ENCODE data around the gene SLC22A6.

The SLC22A6 gene

DNA sequence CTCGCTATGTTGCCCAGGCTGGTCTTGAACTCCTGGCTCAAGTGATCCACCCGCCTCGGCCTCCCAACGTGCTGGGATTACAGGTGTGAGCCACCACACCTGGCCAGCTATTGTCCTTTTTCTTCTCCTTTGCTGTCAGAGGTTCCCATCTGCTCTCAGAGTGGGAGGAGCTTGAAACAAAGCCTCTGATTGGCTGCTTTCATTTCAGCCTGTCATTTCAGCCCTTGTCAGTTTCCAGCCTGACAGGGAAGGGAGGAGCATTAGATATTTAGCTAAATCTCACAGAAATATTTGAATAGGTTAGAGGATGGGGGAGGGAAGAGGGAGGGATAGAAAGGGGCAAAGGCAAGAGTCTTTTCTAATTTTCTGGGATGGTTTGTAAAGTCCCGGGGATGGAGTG lies 8.7 kb downstream of the SLC22A6 start:
- Histone ChIP-seq H4K91ac (ENCODE audit: low read length) (no peak overlapping the region), H3K4me3 (ENCODE audit: insufficient read depth in 1 of 2, low read depth in 1 of 2, low read length in 2 of 2) (no peak overlapping the region), H4K8ac (ENCODE audit: low read length) (no peak overlapping the region), H3K4ac (ENCODE audit: low read depth in 1 of 2, low read length in 2 of 2) (no peak overlapping the region), H2AFZ (ENCODE audit: low read depth, low read length) (no peak overlapping the region), H3K14ac (ENCODE audit: low read length in 2 of 2) (no peak overlapping the region), H3K18ac (ENCODE audit: low read depth in 1 of 2, low read length in 2 of 2) (no peak overlapping the region), H3K4me1 (ENCODE audit: control insufficient read depth, insufficient read depth, low read depth, low read length) (peaks cover 2% of the 10 kb centered on the region), H3K4me2 (ENCODE audit: low read length, poor library complexity, severe bottlenecking) (no peak overlapping the region), H2BK5ac (ENCODE audit: low read depth, low read length, poor library complexity, severe bottlenecking) (no peak overlapping the region), H3K27me3 (ENCODE audit: control insufficient read depth in 1 of 2, insufficient read depth in 1 of 2, low read length in 2 of 2) (peaks cover 22 to 36% of the 10 kb centered on the region in 2 experiments), H2BK12ac (ENCODE audit: low read length in 2 of 2) (no peak overlapping the region), H3K36me3 (ENCODE audit: control insufficient read depth in 1 of 2, insufficient read depth in 2 of 2, low read depth in 1 of 2, low read length in 2 of 2) (no peaks in the 10 kb centered on the region), H3K9me3 (ENCODE audit: control insufficient read depth, low read length) (no peaks in the 10 kb centered on the region), H3K9ac (ENCODE audit: low read length) (no peak overlapping the region), H3K23ac (ENCODE audit: low read length in 2 of 2) (no peak overlapping the region), H3K79me1 (replicated peaks; ENCODE audit: low read length, poor library complexity, severe bottlenecking) (no peaks in the 10 kb centered on the region), H2AK5ac (ENCODE audit: low read length, severe bottlenecking) (no peak overlapping the region), H2BK120ac (ENCODE audit: low read depth, low read length) (no peak overlapping the region), H3K27ac (ENCODE audit: low read length, poor library complexity, severe bottlenecking) (no peak overlapping the region), H2BK15ac (ENCODE audit: low read depth, poor library complexity, severe bottlenecking) (no peak overlapping the region)
- no peak for DNase-seq
- 79% methylated on average over 5 of the region's 5 CpGs for WGBS

DNA sequence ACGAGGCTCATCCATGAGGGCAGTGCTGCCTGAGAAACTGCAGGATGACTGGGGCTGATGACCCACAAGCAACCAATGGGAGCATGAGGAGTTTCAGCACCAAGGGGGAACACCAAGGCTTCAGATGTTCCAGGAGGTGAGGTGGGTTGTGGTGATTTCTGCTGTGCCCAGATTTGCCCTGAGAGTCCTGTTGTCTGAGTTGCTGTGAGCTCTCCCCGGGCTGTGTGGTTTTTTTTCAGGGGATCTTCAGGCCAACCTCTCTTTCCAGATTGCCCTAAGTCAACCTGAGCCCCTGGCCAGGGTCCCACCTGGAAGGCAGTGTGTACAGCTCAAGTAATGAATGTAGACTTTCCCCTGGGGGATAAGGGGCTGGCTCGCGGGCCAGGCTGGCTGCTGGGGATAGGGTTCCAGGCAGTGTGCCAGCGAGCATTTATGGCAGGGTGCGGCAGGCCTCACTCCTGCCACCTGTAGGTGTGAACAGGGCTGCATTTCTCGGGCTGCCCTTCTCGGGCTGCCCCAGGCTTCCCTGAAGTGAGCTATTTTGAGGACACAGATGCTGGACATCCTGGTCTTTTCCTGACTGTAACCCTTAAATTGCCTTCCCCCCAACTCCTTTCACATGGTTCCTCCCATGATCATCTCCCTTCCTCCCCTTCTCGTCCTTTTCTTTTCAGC lies 9.8 kb downstream of the SLC22A6 start:
- H3K18ac ChIP-seq (ENCODE audit: low read depth in 1 of 2, low read length in 2 of 2): no peak overlapping the region
- H2BK15ac ChIP-seq (ENCODE audit: low read depth, poor library complexity, severe bottlenecking): no peak overlapping the region
- H2AK5ac ChIP-seq (ENCODE audit: low read length, severe bottlenecking): no peak overlapping the region
- peaks cover 22 to 36% of the 10 kb centered on the region in 2 experiments for H3K27me3 ChIP-seq (ENCODE audit: control insufficient read depth in 1 of 2, insufficient read depth in 1 of 2, low read length in 2 of 2)
- H2BK12ac ChIP-seq (ENCODE audit: low read length in 2 of 2): no peak overlapping the region
- H4K8ac ChIP-seq (ENCODE audit: low read length): no peak overlapping the region
- no peak for DNase-seq
- H3K23ac ChIP-seq (ENCODE audit: low read length in 2 of 2): peak overlapping the region in 1 of 2 experiments; percentile 64
- no peak overlapping the region for H3K27ac ChIP-seq (ENCODE audit: low read length, poor library complexity, severe bottlenecking)
- H3K79me1 ChIP-seq (replicated peaks; ENCODE audit: low read length, poor library complexity, severe bottlenecking): no peaks in the 10 kb centered on the region
- H3K4ac ChIP-seq (ENCODE audit: low read depth in 1 of 2, low read length in 2 of 2): no peak overlapping the region
- peak overlapping the region in 1 of 2 experiments; percentile 39 for H3K14ac ChIP-seq (ENCODE audit: low read length in 2 of 2)
- H2BK120ac ChIP-seq (ENCODE audit: low read depth, low read length): no peak overlapping the region
- H3K9ac ChIP-seq (ENCODE audit: low read length): no peak overlapping the region
- no peak overlapping the region for H2BK5ac ChIP-seq (ENCODE audit: low read depth, low read length, poor library complexity, severe bottlenecking)
- no peaks in the 10 kb centered on the region for H3K36me3 ChIP-seq (ENCODE audit: control insufficient read depth in 1 of 2, insufficient read depth in 2 of 2, low read depth in 1 of 2, low read length in 2 of 2)
- H4K91ac ChIP-seq (ENCODE audit: low read length): no peak overlapping the region
- 16% methylated on average over 8 of the region's 9 CpGs for WGBS
- peaks cover 2% of the 10 kb centered on the region for H3K4me1 ChIP-seq (ENCODE audit: control insufficient read depth, insufficient read depth, low read depth, low read length)
- no peaks in the 10 kb centered on the region for H3K9me3 ChIP-seq (ENCODE audit: control insufficient read depth, low read length)
- H2AFZ ChIP-seq (ENCODE audit: low read depth, low read length): no peak overlapping the region
- H3K4me2 ChIP-seq (ENCODE audit: low read length, poor library complexity, severe bottlenecking): no peak overlapping the region
- H3K4me3 ChIP-seq (ENCODE audit: insufficient read depth in 1 of 2, low read depth in 1 of 2, low read length in 2 of 2): no peak overlapping the region

DNA sequence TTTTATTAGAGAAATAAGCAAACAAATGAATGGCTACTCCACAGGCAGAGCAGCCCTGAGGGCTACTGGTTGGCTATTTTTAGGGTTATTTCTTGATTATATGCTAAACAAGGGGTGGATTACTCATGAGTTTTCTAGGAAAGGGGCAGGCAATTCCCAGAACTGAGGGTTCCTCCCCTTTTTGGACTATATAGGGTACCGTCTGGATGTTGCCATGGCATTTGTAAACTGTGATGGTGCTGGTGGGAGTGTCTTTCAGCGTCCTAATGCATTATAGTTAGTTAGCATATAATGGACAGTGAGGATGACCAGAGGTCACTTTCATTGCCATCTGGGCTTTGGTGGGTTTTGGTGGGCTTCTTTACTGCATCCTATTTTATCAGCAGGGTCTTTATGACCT lies 19.2 kb downstream of the SLC22A6 start:
- no peak overlapping the region for H2BK5ac ChIP-seq (ENCODE audit: low read depth, low read length, poor library complexity, severe bottlenecking)
- H3K79me1 ChIP-seq (replicated peaks; ENCODE audit: low read length, poor library complexity, severe bottlenecking): no peaks in the 10 kb centered on the region
- no peak overlapping the region for H4K8ac ChIP-seq (ENCODE audit: low read length)
- H3K23ac ChIP-seq (ENCODE audit: low read length in 2 of 2): no peak overlapping the region
- H3K36me3 ChIP-seq (ENCODE audit: control insufficient read depth in 1 of 2, insufficient read depth in 2 of 2, low read depth in 1 of 2, low read length in 2 of 2): no peaks in the 10 kb centered on the region
- no peak for DNase-seq
- no peak overlapping the region for H3K9ac ChIP-seq (ENCODE audit: low read length)
- H3K4me2 ChIP-seq (ENCODE audit: low read length, poor library complexity, severe bottlenecking): no peak overlapping the region
- H3K18ac ChIP-seq (ENCODE audit: low read depth in 1 of 2, low read length in 2 of 2): no peak overlapping the region
- H3K4ac ChIP-seq (ENCODE audit: low read depth in 1 of 2, low read length in 2 of 2): no peak overlapping the region
- no peak overlapping the region for H2AFZ ChIP-seq (ENCODE audit: low read depth, low read length)
- 66% methylated on average over 2 of the region's 2 CpGs for whole genome bisulfite sequencing
- no peak overlapping the region for H3K14ac ChIP-seq (ENCODE audit: low read length in 2 of 2)
- H3K4me3 ChIP-seq (ENCODE audit: insufficient read depth in 1 of 2, low read depth in 1 of 2, low read length in 2 of 2): no peak overlapping the region
- no peak overlapping the region for H3K27ac ChIP-seq (ENCODE audit: low read length, poor library complexity, severe bottlenecking)
- H4K91ac ChIP-seq (ENCODE audit: low read length): no peak overlapping the region
- no peak overlapping the region for H2BK15ac ChIP-seq (ENCODE audit: low read depth, poor library complexity, severe bottlenecking)
- no peaks in the 10 kb centered on the region for H3K9me3 ChIP-seq (ENCODE audit: control insufficient read depth, low read length)
- H3K27me3 ChIP-seq (ENCODE audit: control insufficient read depth in 1 of 2, insufficient read depth in 1 of 2, low read length in 2 of 2): peaks cover 0 to 9% of the 10 kb centered on the region in 2 experiments
- no peaks in the 10 kb centered on the region for H3K4me1 ChIP-seq (ENCODE audit: control insufficient read depth, insufficient read depth, low read depth, low read length)
- no peak overlapping the region for H2BK120ac ChIP-seq (ENCODE audit: low read depth, low read length)
- H2AK5ac ChIP-seq (ENCODE audit: low read length, severe bottlenecking): no peak overlapping the region
- H2BK12ac ChIP-seq (ENCODE audit: low read length in 2 of 2): no peak overlapping the region

DNA sequence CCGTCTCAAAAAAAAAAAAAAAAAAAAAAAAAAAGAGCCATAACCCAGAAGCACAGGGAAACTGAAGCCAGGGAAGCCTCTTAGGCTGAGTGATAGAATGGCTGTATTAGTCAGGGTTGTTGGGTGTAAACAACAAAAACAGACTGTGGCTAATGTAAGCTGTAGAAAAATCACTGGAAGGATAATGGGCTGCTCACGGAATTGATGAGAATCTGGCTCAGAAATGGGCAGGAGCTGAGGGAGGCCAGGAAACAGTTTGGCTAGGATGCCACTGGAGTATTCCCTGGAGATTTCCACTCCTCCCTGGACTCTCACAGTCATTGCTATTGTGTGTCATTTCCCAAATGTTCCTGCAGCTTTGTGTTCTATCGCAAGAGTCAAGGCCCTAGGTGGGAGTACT lies 22.4 kb downstream of the SLC22A6 start:
- H2AK5ac ChIP-seq (ENCODE audit: low read length, severe bottlenecking): no peak overlapping the region
- H3K4me2 ChIP-seq (ENCODE audit: low read length, poor library complexity, severe bottlenecking): no peak overlapping the region
- H3K27me3 ChIP-seq (ENCODE audit: control insufficient read depth in 1 of 2, insufficient read depth in 1 of 2, low read length in 2 of 2): peaks cover 0 to 5% of the 10 kb centered on the region in 2 experiments
- no peaks in the 10 kb centered on the region for H3K36me3 ChIP-seq (ENCODE audit: control insufficient read depth in 1 of 2, insufficient read depth in 2 of 2, low read depth in 1 of 2, low read length in 2 of 2)
- H3K27ac ChIP-seq (ENCODE audit: low read length, poor library complexity, severe bottlenecking): no peak overlapping the region
- no peak overlapping the region for H2BK12ac ChIP-seq (ENCODE audit: low read length in 2 of 2)
- no peak overlapping the region for H3K23ac ChIP-seq (ENCODE audit: low read length in 2 of 2)
- no peak overlapping the region for H3K14ac ChIP-seq (ENCODE audit: low read length in 2 of 2)
- H3K9ac ChIP-seq (ENCODE audit: low read length): no peak overlapping the region
- 100% methylated on average over 1 of the region's 3 CpGs for WGBS
- no peak overlapping the region for H2AFZ ChIP-seq (ENCODE audit: low read depth, low read length)
- H3K4ac ChIP-seq (ENCODE audit: low read depth in 1 of 2, low read length in 2 of 2): no peak overlapping the region
- H2BK15ac ChIP-seq (ENCODE audit: low read depth, poor library complexity, severe bottlenecking): no peak overlapping the region
- H2BK5ac ChIP-seq (ENCODE audit: low read depth, low read length, poor library complexity, severe bottlenecking): no peak overlapping the region
- no peak overlapping the region for H3K4me3 ChIP-seq (ENCODE audit: insufficient read depth in 1 of 2, low read depth in 1 of 2, low read length in 2 of 2)
- H2BK120ac ChIP-seq (ENCODE audit: low read depth, low read length): no peak overlapping the region
- H3K9me3 ChIP-seq (ENCODE audit: control insufficient read depth, low read length): no peaks in the 10 kb centered on the region
- H4K8ac ChIP-seq (ENCODE audit: low read length): no peak overlapping the region
- H4K91ac ChIP-seq (ENCODE audit: low read length): no peak overlapping the region
- no peak for DNase-seq
- H3K18ac ChIP-seq (ENCODE audit: low read depth in 1 of 2, low read length in 2 of 2): no peak overlapping the region
- H3K79me1 ChIP-seq (replicated peaks; ENCODE audit: low read length, poor library complexity, severe bottlenecking): no peaks in the 10 kb centered on the region
- no peaks in the 10 kb centered on the region for H3K4me1 ChIP-seq (ENCODE audit: control insufficient read depth, insufficient read depth, low read depth, low read length)

All from mesenchymal stem cell (in vitro differentiated cells and primary cell).